GM13976 (cell line): ENCODE measurements around the gene JAG2.

Experiments
- DNase-seq: peaks from one replicate; pipeline ENCODE4 v3.0.0; 2012; ENCODE audit warnings: low spot score
- in situ Hi-C: fragments of 300-500 bp; cut with MboI; formaldehyde crosslinking; loops from one replicate; pipeline ENCODE4 v1.12.0; 2022; ENCODE audit warnings: low sequenced_read_pairs, mixed read lengths, inconsistent platforms; ENCODE audit not compliant: unreplicated experiment
- TF ChIP-seq, protein P1 (sequence below): IDR thresholded peaks from 2 replicates; pipeline ENCODE4 v1.5.1; 2012; ENCODE audit warnings: borderline replicate concordance, mild to moderate bottlenecking; ENCODE audit not compliant: insufficient read depth; ENCODE audit errors: extremely low read depth, missing control alignments, control extremely low read depth

The JAG2 gene

DNA sequence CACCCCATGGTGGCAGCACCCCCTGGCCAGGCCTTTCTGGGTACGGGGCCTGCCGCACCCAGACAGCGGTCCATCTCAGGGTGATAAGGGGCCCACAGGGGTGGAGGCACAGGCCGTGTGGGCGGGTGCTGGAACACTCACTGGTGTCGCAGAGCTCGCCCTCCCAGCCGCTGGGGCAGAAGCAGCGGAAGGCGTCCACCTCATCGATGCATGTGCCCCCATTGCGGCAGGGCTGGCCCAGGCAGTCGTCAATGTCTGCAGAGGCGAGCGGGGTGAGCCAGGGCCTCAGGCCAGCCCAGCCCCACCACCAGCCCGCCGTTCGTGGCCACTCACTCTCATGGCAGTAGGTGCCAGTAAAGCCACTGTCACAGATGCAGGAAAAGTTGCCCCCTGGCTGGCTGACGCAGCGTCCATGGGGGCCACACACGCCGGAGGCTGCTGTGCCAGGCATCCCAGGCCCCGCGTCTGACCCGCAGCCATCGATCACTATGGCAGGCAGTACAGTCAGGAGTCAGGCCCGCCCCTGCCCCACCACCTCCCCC, 19.9 kb downstream of the JAG2 start:
- no peak for DNase-seq
- in situ Hi-C loops: no loop called here
- TF ChIP-seq, protein P1, sequence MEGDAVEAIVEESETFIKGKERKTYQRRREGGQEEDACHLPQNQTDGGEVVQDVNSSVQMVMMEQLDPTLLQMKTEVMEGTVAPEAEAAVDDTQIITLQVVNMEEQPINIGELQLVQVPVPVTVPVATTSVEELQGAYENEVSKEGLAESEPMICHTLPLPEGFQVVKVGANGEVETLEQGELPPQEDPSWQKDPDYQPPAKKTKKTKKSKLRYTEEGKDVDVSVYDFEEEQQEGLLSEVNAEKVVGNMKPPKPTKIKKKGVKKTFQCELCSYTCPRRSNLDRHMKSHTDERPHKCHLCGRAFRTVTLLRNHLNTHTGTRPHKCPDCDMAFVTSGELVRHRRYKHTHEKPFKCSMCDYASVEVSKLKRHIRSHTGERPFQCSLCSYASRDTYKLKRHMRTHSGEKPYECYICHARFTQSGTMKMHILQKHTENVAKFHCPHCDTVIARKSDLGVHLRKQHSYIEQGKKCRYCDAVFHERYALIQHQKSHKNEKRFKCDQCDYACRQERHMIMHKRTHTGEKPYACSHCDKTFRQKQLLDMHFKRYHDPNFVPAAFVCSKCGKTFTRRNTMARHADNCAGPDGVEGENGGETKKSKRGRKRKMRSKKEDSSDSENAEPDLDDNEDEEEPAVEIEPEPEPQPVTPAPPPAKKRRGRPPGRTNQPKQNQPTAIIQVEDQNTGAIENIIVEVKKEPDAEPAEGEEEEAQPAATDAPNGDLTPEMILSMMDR: no peak

DNA sequence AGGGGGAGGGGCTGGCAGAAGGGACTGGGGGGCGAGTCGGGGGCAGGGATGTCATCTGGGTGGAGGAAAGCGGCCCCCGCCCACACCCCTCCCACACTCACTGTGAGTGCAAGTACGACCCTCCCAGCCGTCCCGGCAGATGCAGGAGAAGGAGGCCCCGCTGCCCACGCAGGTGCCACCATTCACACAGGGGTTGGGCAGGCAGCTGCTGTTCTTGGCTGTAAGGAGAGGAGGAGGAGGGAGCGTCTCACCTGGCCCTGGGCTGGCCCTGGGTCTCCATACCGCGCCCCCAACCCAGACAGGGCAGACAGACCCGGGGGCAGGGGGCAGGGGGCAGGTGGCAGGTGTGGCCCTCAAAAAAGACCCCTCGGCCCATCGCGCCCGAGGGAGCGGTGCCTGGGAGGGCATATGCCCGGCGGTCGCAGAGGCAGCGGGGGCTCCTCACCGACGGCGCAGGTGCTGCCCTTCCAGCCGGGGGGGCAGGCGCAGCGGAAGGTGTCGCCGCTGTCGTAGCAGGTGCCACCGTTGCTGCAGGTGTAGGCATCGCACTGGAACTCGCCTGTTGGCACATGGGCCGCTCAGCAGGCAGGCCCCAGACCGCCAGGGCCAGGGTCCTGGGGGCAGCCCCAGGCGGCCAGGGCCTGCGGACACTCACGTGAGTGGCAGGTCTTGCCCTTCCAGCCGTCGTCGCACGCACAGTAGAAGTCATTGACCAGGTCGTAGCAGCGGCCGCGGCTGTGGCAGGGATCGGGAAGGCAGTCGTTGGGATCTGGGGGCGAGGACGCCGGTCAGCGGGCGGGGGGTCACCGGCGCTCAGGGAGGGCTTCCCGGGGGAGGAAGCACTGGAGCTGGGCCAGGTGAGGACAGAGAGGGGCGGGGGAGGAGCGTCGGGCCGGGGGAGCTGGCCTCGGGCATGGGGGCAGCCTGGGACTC, 20.6 kb downstream of the JAG2 start:
- TF ChIP-seq, protein P1: no peak
- in situ Hi-C loops: no loop called here
- DNase-seq: no peak

- in situ Hi-C loops: no loop called here
- TF ChIP-seq, protein P1: no peak
Measured at GRCh38 chr14:105146976-105147635, 21.5 kb downstream of the JAG2 start.

DNA sequence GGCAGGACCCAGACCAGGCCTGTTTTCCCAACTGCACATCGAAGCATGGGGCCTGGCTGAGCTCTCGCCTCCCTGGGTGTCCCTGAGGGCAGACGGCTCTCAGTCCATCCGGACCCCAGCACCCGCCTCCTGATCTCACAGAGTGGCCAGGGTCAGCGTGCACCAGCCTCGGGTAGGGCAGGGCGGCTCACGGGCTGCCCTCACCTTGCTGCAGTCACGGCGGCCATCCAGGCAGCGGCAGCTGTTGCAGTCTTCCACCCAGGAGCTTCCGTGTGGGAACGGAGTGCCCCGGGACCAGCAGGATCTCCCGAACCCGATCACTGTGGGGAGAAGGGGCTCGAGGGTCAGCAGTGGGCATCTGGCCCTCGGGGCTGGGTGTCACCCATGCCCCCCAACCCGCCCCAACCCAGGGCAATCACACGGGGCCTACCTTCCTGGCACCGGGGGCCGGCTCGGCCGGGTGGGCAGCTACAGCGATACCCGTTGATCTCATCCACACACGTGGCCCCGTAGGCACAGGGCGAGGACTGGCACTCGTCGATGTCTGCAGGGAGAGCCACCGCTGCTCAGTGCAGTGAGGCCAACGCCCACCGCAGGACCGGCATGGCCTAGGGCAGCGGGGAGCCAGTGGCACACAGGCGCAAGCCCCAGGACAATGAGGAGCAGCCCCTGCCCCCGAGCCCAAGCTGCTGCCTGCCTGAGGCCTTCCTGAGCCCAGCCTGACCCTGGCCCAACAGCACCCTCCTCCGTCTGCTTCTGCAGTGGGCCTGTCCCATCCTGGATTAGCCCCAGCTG, 22.2 kb downstream of the JAG2 start:
- in situ Hi-C loops: no loop called here
- no peak for DNase-seq
- TF ChIP-seq, protein P1: no peak

More at GRCh38 chr14:105146976-105147635, 21.5 kb downstream of the JAG2 start:
- DNase-seq: no peak

GRCh38 chr14:105145381-105146180, 23.0 kb downstream of the JAG2 start:
- DNase-seq: no peak
- in situ Hi-C loops: no loop called here
- TF ChIP-seq, protein P1: no peak
